HG03457 (cell line): ENCODE results near the gene MEAK7.

Source experiments
- ATAC-seq: cut with Tn5 transposase; IDR thresholded peaks from one replicate; pipeline ENCODE4 v1.9.1; 2021; ENCODE audit warnings: moderate number of reproducible peaks; ENCODE audit not compliant: unreplicated experiment

Gene MEAK7

GRCh38 chr16:84504420-84505248 lies at the start of gene MEAK7:
TSS of gene MEAK7 (minus strand) at chr16:84504659. CDS start at chr16:84498086, 6,573 bp downstream.
- peak; percentile 95 for ATAC-seq

GRCh38 chr16:84553873-84554399 lies 49.5 kb upstream of the MEAK7 start:
- no peak for ATAC-seq

- no peak for ATAC-seq
Observed at GRCh38 chr16:84552135-84552534, 47.7 kb upstream of the MEAK7 start.

- ATAC-seq: no peak
Observed at GRCh38 chr16:84550096-84550495, 45.6 kb upstream of the MEAK7 start.

GRCh38 chr16:84548971-84549844 lies 44.7 kb upstream of the MEAK7 start:
- no peak for ATAC-seq

GRCh38 chr16:84548508-84548907 lies 44.0 kb upstream of the MEAK7 start:
- ATAC-seq: no peak

- ATAC-seq: no peak
Observed at GRCh38 chr16:84547546-84548061, 43.1 kb upstream of the MEAK7 start.

GRCh38 chr16:84546669-84547545 lies 42.4 kb upstream of the MEAK7 start:
- no peak for ATAC-seq

- ATAC-seq: no peak
Observed at GRCh38 chr16:84545114-84545737, 40.8 kb upstream of the MEAK7 start.

- no peak for ATAC-seq
Observed at GRCh38 chr16:84544031-84544773, 39.7 kb upstream of the MEAK7 start.

- ATAC-seq: no peak
Observed at GRCh38 chr16:84543253-84543652, 38.8 kb upstream of the MEAK7 start.

GRCh38 chr16:84541999-84542817 lies 37.7 kb upstream of the MEAK7 start:
- ATAC-seq: no peak

- ATAC-seq: no peak
Observed at GRCh38 chr16:84540194-84540593, 35.7 kb upstream of the MEAK7 start.

- no peak for ATAC-seq
Observed at GRCh38 chr16:84538222-84538840, 33.9 kb upstream of the MEAK7 start.

GRCh38 chr16:84537491-84538151 lies 33.2 kb upstream of the MEAK7 start:
- no peak for ATAC-seq

- no peak for ATAC-seq
Observed at GRCh38 chr16:84535851-84536250, 31.4 kb upstream of the MEAK7 start.

- ATAC-seq: no peak
Observed at GRCh38 chr16:84535408-84535807, 30.9 kb upstream of the MEAK7 start.
